Aorta (tissue), 5 donors: ENCODE data around the gene PIP5K1C. TPM values are rescaled to one million over a fixed set of nuclear protein-coding genes. Genes with fewer than 3 reads are reported as not detected.

Source experiments
- ATAC-seq: fragments of 200-7000 bp; cut with Tn5 transposase; one replicate; pipeline ENCODE4 v1.9.1; 2022; ENCODE audit warnings: moderate library complexity; ENCODE audit not compliant: low FRiP score
- DNase-seq, 2 donors: peaks; one replicate each; pipeline ENCODE4 v3.0.0-alpha.2; 2020
- H3K27ac ChIP-seq, 2 donors: one replicate each; pipeline ENCODE4 v1.5.1; 2013; ENCODE audit warnings: low read length in 2 of 2, mild to moderate bottlenecking in 2 of 2, moderate library complexity in 2 of 2, control low read depth in 1 of 2, inconsistent platforms in 1 of 2, low read depth in 1 of 2
- H3K27me3 ChIP-seq, 2 donors: one replicate each; pipeline ENCODE4 v1.6.1; 2013; ENCODE audit warnings: control low read depth in 1 of 2, low read length in 1 of 2, mild to moderate bottlenecking in 1 of 2, moderate library complexity in 1 of 2; ENCODE audit not compliant: insufficient read depth in 2 of 2, control insufficient read depth in 1 of 2
- H3K36me3 ChIP-seq, 2 donors: one replicate each; pipeline ENCODE4 v1.6.1; 2013; ENCODE audit warnings: control low read depth in 1 of 2, low read length in 1 of 2, mild to moderate bottlenecking in 1 of 2; ENCODE audit not compliant: insufficient read depth in 2 of 2, control insufficient read depth in 1 of 2
- H3K4me1 ChIP-seq, 2 donors: one replicate each; pipeline ENCODE4 v1.6.1; 2013; ENCODE audit warnings: low read length in 2 of 2, control low read depth in 1 of 2, mild to moderate bottlenecking in 1 of 2, moderate library complexity in 1 of 2; ENCODE audit not compliant: insufficient read depth in 2 of 2, control insufficient read depth in 1 of 2
- H3K4me3 ChIP-seq, 2 donors: one replicate each; pipeline ENCODE4 v1.5.1; 2013; ENCODE audit warnings: low read length in 2 of 2, control low read depth in 1 of 2, mild to moderate bottlenecking in 1 of 2
- H3K9me3 ChIP-seq: one replicate; pipeline ENCODE4 v1.6.1; 2013; ENCODE audit warnings: mild to moderate bottlenecking, low read length; ENCODE audit not compliant: control insufficient read depth
- WGBS, 2 donors: extraction: QIAGEN DNeasy Blood & Tissue Kit; methylation state at CpG; one replicate each; pipeline ENCODE4 v1.1.7; 2013; 5-methylcytosine and 5-hydroxymethylcytosine counted together
- intact Hi-C, 2 donors: fragments of 100-400 bp; cut with DNase I; formaldehyde crosslinking; loops; one replicate each; pipeline versions ENCODE4 v1.14.2 to v1.15.0; 2022
- polyA plus RNA-seq, 2 donors: library from polyadenylated mRNA; stranded (reverse); fragments of 200-250 nt; gene quantifications; one replicate each; pipeline ENCODE4 v1.2.3, GENCODE V29; 2013
- total RNA-seq, 2 donors: library from RNA; stranded (reverse); fragmentation: NEBNext Ultra II Directional; extraction: Animal tissue kit (Norgen Biotek cat#: 25700); gene quantifications; one replicate each; pipeline ENCODE4 v1.2.1, GENCODE V29; 2021
- donor health status: healthy with polysubstance abuse.
- donor health status: Bipolar disorder and iron deficiency.
- donor health status: DM: no; HTN: no; CAD: no.
- donor health status: DM: no; HTN: no; CAD: no.
- donor health status: DM: yes; HTN: yes; CAD: no.

The PIP5K1C gene
- total and polyA plus RNA-seq, 4 donors, result 25.2 to 83.3 (median 52.8) TPM

- Histone ChIP-seq H3K27ac (peak overlapping the region in 1 of 2 donors; percentile 11), H3K4me3 (peak overlapping the region; percentile 53 to 64), H3K9me3 (no peaks in the 10 kb centered on the region), H3K4me1 (no peaks in the 10 kb centered on the region), H3K27me3 (no peaks in the 10 kb centered on the region), H3K36me3 (no peaks in the 10 kb centered on the region)
- intact Hi-C loops, result no loop called here
- no peak for ATAC-seq
- 2% methylated on average over 21 of the region's 21 CpGs for WGBS, 2 donors
- no peak for DNase-seq
These were observed 74.2 kb downstream of the PIP5K1C start for GRCh38 chr19:3625996-3626472.

- Histone ChIP-seq H3K4me1 (no peaks in the 10 kb centered on the region), H3K27ac (no peak overlapping the region), H3K27me3 (no peaks in the 10 kb centered on the region), H3K4me3 (no peak overlapping the region), H3K36me3 (no peaks in the 10 kb centered on the region), H3K9me3 (no peaks in the 10 kb centered on the region)
- 91 to 93% methylated on average over 34 of the region's 34 CpGs for WGBS, 2 donors
- intact Hi-C loops, result no loop called here
- no peak for ATAC-seq
- no peak for DNase-seq
These were observed 76.6 kb downstream of the PIP5K1C start for GRCh38 chr19:3623716-3624115.

- Histone ChIP-seq H3K4me1 (no peaks in the 10 kb centered on the region), H3K9me3 (no peaks in the 10 kb centered on the region), H3K27ac (no peak overlapping the region), H3K36me3 (no peaks in the 10 kb centered on the region), H3K27me3 (no peaks in the 10 kb centered on the region), H3K4me3 (no peak overlapping the region)
- ATAC-seq, result no peak
- no peak for DNase-seq
- intact Hi-C loops, result no loop called here
- 78 to 86% methylated on average over 12 of the region's 12 CpGs for WGBS, 2 donors
These were observed 78.0 kb downstream of the PIP5K1C start for GRCh38 chr19:3622224-3622623.

GRCh38 chr19:3621689-3622088 is 78.6 kb downstream of the PIP5K1C start:
- H3K36me3 ChIP-seq, result no peaks in the 10 kb centered on the region

GRCh38 chr19:3620817-3621547 is 79.3 kb downstream of the PIP5K1C start:
- intact Hi-C loops, result no loop called here
- ATAC-seq, result no peak
- H3K27me3 ChIP-seq, result no peaks in the 10 kb centered on the region
- H3K27ac ChIP-seq, result no peak overlapping the region
- WGBS, 2 donors, result 85 to 90% methylated on average over 23 to 24 of the region's 24 CpGs
- H3K9me3 ChIP-seq, result no peaks in the 10 kb centered on the region
- peak in 1 of 2 donors; percentile 42 for DNase-seq
- H3K36me3 ChIP-seq, result no peaks in the 10 kb centered on the region
- H3K4me1 ChIP-seq, result no peaks in the 10 kb centered on the region
- no peak overlapping the region for H3K4me3 ChIP-seq

More at GRCh38 chr19:3621689-3622088, 78.6 kb downstream of the PIP5K1C start:
- H3K4me1 ChIP-seq, result no peaks in the 10 kb centered on the region
- H3K27me3 ChIP-seq, result no peaks in the 10 kb centered on the region
- H3K4me3 ChIP-seq, result no peak overlapping the region
- DNase-seq (no peak), ATAC-seq (no peak)
- no peak overlapping the region for H3K27ac ChIP-seq
- intact Hi-C loops, result no loop called here
- H3K9me3 ChIP-seq, result no peaks in the 10 kb centered on the region
- 91 to 97% methylated on average over 14 to 15 of the region's 15 CpGs for whole genome bisulfite sequencing, 2 donors

- Histone ChIP-seq H3K4me1 (no peaks in the 10 kb centered on the region), H3K9me3 (no peaks in the 10 kb centered on the region), H3K4me3 (no peak overlapping the region), H3K27me3 (no peaks in the 10 kb centered on the region), H3K36me3 (no peaks in the 10 kb centered on the region), H3K27ac (no peak overlapping the region)
- WGBS, 2 donors, result 79 to 84% methylated on average over 19 of the region's 19 CpGs
- intact Hi-C loops, result no loop called here
- peak in 1 of 2 donors; percentile 48 for DNase-seq
- ATAC-seq, result no peak
These were observed 80.0 kb downstream of the PIP5K1C start for GRCh38 chr19:3620145-3620816.

GRCh38 chr19:3619631-3620012 is 80.6 kb downstream of the PIP5K1C start:
- ATAC-seq (no peak), DNase-seq (peak in 1 of 2 donors; percentile 56)
- Histone ChIP-seq H3K27ac (no peak overlapping the region), H3K36me3 (no peaks in the 10 kb centered on the region), H3K27me3 (no peaks in the 10 kb centered on the region), H3K4me3 (no peak overlapping the region), H3K4me1 (no peaks in the 10 kb centered on the region), H3K9me3 (no peaks in the 10 kb centered on the region)
- 79 to 81% methylated on average over 10 to 17 of the region's 17 CpGs for WGBS, 2 donors
- intact Hi-C loops, result loop anchor here (2.0 to 10.0 kb wide), 3 partner anchors 33 to 315 kb away; no protein-coding TSS in a partner anchor

- H3K36me3 ChIP-seq, result no peaks in the 10 kb centered on the region
- WGBS, 2 donors, result 83 to 85% methylated on average over 31 of the region's 31 CpGs
These were observed 81.2 kb downstream of the PIP5K1C start for GRCh38 chr19:3618811-3619630.

More at GRCh38 chr19:3618811-3619630, 81.2 kb downstream of the PIP5K1C start:
- intact Hi-C loops, result loop anchor here (2.0 to 10.0 kb wide), 3 partner anchors 32 to 314 kb away; no protein-coding TSS in a partner anchor
- ATAC-seq (no peak), DNase-seq (peak in 1 of 2 donors; percentile 45)
- H3K9me3 ChIP-seq, result no peaks in the 10 kb centered on the region
- H3K4me3 ChIP-seq, result no peak overlapping the region
- no peak overlapping the region for H3K27ac ChIP-seq
- no peaks in the 10 kb centered on the region for H3K27me3 ChIP-seq
- H3K4me1 ChIP-seq, result no peaks in the 10 kb centered on the region
